GM19035 (cell line): ENCODE results near the gene MRPL30.
A peak's percentile ranks its signal among the peaks of the same experiment; 100 is the strongest.
"Not testable (repeated sequence)": the region's sequence is repeated elsewhere in the genome, so short reads cannot be mapped to it uniquely, and the experiment has no call there.

ENCODE experiments used
- ATAC-seq: cut with Tn5 transposase; IDR thresholded peaks from one replicate; pipeline ENCODE4 v1.9.1; 2021; ENCODE audit not compliant: unreplicated experiment

The MRPL30 gene

GRCh38 chr2:99180755-99181623 is at the start of gene MRPL30, which contains the start of gene MITD1:
Gene MRPL30, plus strand, starts transcription at chr2:99181184. Its CDS starts 5,020 bp downstream, at chr2:99186204.
Gene MITD1, minus strand, starts transcription at chr2:99181058. Its CDS starts 77 bp downstream, at chr2:99180981.
- ATAC-seq: peak; percentile 96

GRCh38 chr2:99135044-99135556 is 45.9 kb upstream of the MRPL30 start:
- not testable (repeated sequence) for ATAC-seq

- ATAC-seq: no peak
These were observed 42.0 kb upstream of the MRPL30 start for GRCh38 chr2:99139003-99139402.

- no peak for ATAC-seq
These were observed 40.7 kb upstream of the MRPL30 start for GRCh38 chr2:99140056-99140859.

- peak; percentile 32 for ATAC-seq
These were observed 40.2 kb upstream of the MRPL30 start for GRCh38 chr2:99140860-99141109.

- ATAC-seq: peak; percentile 89
These were observed 39.6 kb upstream of the MRPL30 start, which contains the start of gene C2orf15 for GRCh38 chr2:99141110-99142108. Gene C2orf15, plus strand, starts transcription at chr2:99141707. Its CDS starts 8,852 bp downstream, at chr2:99150559.

- no peak for ATAC-seq
These were observed 30.3 kb upstream of the MRPL30 start for GRCh38 chr2:99150706-99151105.

GRCh38 chr2:99152199-99152895 is 28.6 kb upstream of the MRPL30 start:
- ATAC-seq: no peak

- no peak for ATAC-seq
These were observed 26.9 kb upstream of the MRPL30 start for GRCh38 chr2:99153921-99154604.

- ATAC-seq: peak; percentile 96
These were observed 26.1 kb upstream of the MRPL30 start, which contains the start of the genes LIPT1 and TSGA10 for GRCh38 chr2:99154643-99155536. Gene LIPT1, plus strand, starts transcription at chr2:99154967. Its CDS starts 6,991 bp downstream, at chr2:99161958. Gene TSGA10, minus strand, starts transcription at chr2:99154942. Its CDS starts 45,503 bp downstream, at chr2:99109439.

GRCh38 chr2:99156891-99157290 is 24.1 kb upstream of the MRPL30 start:
- ATAC-seq: no peak

GRCh38 chr2:99158599-99158998 is 22.4 kb upstream of the MRPL30 start:
- ATAC-seq: no peak

- no peak for ATAC-seq
These were observed 21.4 kb upstream of the MRPL30 start for GRCh38 chr2:99159594-99159993.

GRCh38 chr2:99166218-99166617 is 14.8 kb upstream of the MRPL30 start:
- ATAC-seq: no peak

- ATAC-seq: no peak
These were observed 11.4 kb upstream of the MRPL30 start for GRCh38 chr2:99169534-99169933.

GRCh38 chr2:99171377-99172140 is 9.4 kb upstream of the MRPL30 start:
- no peak for ATAC-seq

- ATAC-seq: no peak
These were observed 628 bp downstream of the MRPL30 start for GRCh38 chr2:99181624-99182000.
